ENCODE data around the gene ASS1. TPM values are rescaled to one million over a fixed set of nuclear protein-coding genes. Genes with fewer than 3 reads are reported as not detected.

The ASS1 gene
- total RNA-seq, 6 experiments from 2014 or later, result 437 to 1,278 (median 1,014) TPM

DNA sequence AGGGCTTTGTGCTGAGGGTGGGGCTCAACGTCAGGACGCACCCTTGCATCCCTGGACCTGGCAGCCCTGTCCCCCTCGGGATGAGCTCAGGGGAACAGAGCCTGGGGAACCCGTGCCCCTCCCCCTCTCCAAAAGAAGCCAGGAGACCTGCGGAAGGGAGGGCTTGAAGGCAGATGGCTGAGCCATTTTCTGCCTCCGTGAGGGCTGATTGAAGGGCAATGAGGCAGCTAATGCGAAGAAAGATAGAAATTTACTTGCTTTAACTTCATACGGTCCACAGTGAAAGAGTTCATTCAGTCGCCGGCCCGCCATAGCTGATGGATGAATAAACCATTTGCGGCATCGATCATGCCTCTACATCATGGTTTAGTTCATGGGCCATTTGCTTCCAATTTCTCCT, 28.8 kb downstream of the ASS1 start:
- no peaks in the 10 kb centered on the region for H3K4me1 ChIP-seq
- DNase-seq, result no peak
- no peak for ATAC-seq
- H3K36me3 ChIP-seq, result peaks cover 0 to 95% (median 35%) of the 10 kb centered on the region in 4 donors
- no peak overlapping the region for H3K4me3 ChIP-seq
- no peak overlapping the region for H3K27ac ChIP-seq
- TF ChIP-seq, protein P1, sequence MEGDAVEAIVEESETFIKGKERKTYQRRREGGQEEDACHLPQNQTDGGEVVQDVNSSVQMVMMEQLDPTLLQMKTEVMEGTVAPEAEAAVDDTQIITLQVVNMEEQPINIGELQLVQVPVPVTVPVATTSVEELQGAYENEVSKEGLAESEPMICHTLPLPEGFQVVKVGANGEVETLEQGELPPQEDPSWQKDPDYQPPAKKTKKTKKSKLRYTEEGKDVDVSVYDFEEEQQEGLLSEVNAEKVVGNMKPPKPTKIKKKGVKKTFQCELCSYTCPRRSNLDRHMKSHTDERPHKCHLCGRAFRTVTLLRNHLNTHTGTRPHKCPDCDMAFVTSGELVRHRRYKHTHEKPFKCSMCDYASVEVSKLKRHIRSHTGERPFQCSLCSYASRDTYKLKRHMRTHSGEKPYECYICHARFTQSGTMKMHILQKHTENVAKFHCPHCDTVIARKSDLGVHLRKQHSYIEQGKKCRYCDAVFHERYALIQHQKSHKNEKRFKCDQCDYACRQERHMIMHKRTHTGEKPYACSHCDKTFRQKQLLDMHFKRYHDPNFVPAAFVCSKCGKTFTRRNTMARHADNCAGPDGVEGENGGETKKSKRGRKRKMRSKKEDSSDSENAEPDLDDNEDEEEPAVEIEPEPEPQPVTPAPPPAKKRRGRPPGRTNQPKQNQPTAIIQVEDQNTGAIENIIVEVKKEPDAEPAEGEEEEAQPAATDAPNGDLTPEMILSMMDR (IDR thresholded peaks at IDR 0.05), result no peak
- TF ChIP-seq POLR2A (IDR thresholded peaks at IDR 0.05), result no peak
- intact Hi-C loops (cut with DNase I), result loop anchor here (5.0 kb wide), 2 partner anchors 194 to 204 kb away; no protein-coding TSS in a partner anchor
- no peaks in the 10 kb centered on the region for H3K9me3 ChIP-seq
- H3K27me3 ChIP-seq, result no peaks in the 10 kb centered on the region
- 63% methylated on average over 7 of the region's 13 CpGs for WGBS (ENCODE audit: insufficient coverage, low coverage, low lambda C conversion rate, missing lambda C conversion rate)

- WGBS (ENCODE audit: insufficient coverage, low coverage, low lambda C conversion rate, missing lambda C conversion rate), result 67% methylated on average over 15 of the region's 15 CpGs
- no peaks in the 10 kb centered on the region for H3K4me1 ChIP-seq
- no peak overlapping the region for H3K27ac ChIP-seq
- H3K4me3 ChIP-seq, result no peak overlapping the region
- DNase-seq (no peak), ATAC-seq (no peak)
- no peak for TF ChIP-seq POLR2A (IDR thresholded peaks at IDR 0.05)
- TF ChIP-seq, protein P1 (IDR thresholded peaks at IDR 0.05), result no peak
- no peaks in the 10 kb centered on the region for H3K9me3 ChIP-seq
- peaks cover 0 to 93% (median 32%) of the 10 kb centered on the region in 4 donors for H3K36me3 ChIP-seq
- intact Hi-C loops (cut with DNase I), result loop anchor here (5.0 kb wide), 2 partner anchors 193 to 203 kb away; no protein-coding TSS in a partner anchor
- no peaks in the 10 kb centered on the region for H3K27me3 ChIP-seq
Measured at GRCh38 chr9:130474106-130474505, 29.3 kb downstream of the ASS1 start.

- H3K36me3 ChIP-seq, result peaks cover 0 to 92% (median 28%) of the 10 kb centered on the region in 4 donors
- 83% methylated on average over 15 of the region's 21 CpGs for WGBS (ENCODE audit: insufficient coverage, low coverage, low lambda C conversion rate, missing lambda C conversion rate)
- intact Hi-C loops (cut with DNase I), result no loop called here
Measured at GRCh38 chr9:130476151-130476730, 31.5 kb downstream of the ASS1 start.

DNA sequence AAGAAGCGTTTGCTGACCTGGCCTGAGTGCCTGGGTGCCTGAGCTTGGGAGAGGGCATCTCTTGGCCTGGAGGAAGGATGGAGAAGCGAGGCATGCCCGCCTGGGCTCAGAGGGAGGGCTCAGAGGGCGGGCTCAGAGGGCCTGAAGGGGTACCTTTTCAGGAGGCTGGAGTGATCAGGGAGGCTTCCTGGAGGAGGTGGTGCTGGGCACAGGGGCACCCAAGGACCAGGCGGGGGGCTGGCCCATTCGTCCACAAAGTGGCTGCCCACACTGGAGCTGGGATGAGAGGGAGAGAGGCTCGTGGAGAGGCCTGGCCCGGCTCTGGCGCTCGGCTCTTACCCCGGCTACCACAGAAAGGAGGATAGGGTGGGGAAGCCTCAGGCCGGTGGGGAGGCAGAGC, 32.8 kb downstream of the ASS1 start:
- no peak overlapping the region for H3K27ac ChIP-seq
- intact Hi-C loops (cut with DNase I), result no loop called here
- WGBS (ENCODE audit: insufficient coverage, low coverage, low lambda C conversion rate, missing lambda C conversion rate), result no CpG with 5 or more reads among the region's 12 CpGs
- no peak overlapping the region for H3K4me3 ChIP-seq
- no peaks in the 10 kb centered on the region for H3K9me3 ChIP-seq
- no peaks in the 10 kb centered on the region for H3K27me3 ChIP-seq
- H3K4me1 ChIP-seq, result no peaks in the 10 kb centered on the region
- peak in 2 of 4 donors; percentile 2 to 3 for ATAC-seq
- TF ChIP-seq, protein P1 (IDR thresholded peaks at IDR 0.05), result no peak
- TF ChIP-seq POLR2A (IDR thresholded peaks at IDR 0.05), result no peak
- no peak for DNase-seq
- peaks cover 0 to 92% (median 27%) of the 10 kb centered on the region in 4 donors for H3K36me3 ChIP-seq

More at GRCh38 chr9:130476151-130476730, 31.5 kb downstream of the ASS1 start:
- H3K27me3 ChIP-seq, result no peaks in the 10 kb centered on the region
- ATAC-seq (no peak), DNase-seq (no peak)
- no peak overlapping the region for H3K4me3 ChIP-seq
- TF ChIP-seq POLR2A (IDR thresholded peaks at IDR 0.05), result no peak
- TF ChIP-seq, protein P1 (IDR thresholded peaks at IDR 0.05), result no peak
- no peak overlapping the region for H3K27ac ChIP-seq
- H3K9me3 ChIP-seq, result no peaks in the 10 kb centered on the region
- no peaks in the 10 kb centered on the region for H3K4me1 ChIP-seq
